MG63 (cell line): Measurements from ENCODE around the gene PRRX2. TPM values are rescaled to one million over a fixed set of nuclear protein-coding genes. Genes with fewer than 3 reads are reported as not detected.

Experiments
- DNase-seq: peaks from one replicate; pipeline ENCODE4 v3.0.0-alpha.2; 2020
- H3K27me3 ChIP-seq: fragments of 250-450 bp; sonication (Bioruptor Pico); 2 replicates; pipeline ENCODE4 v1.5.1; 2020; ENCODE audit warnings: mild to moderate bottlenecking, moderate library complexity
- H3K36me3 ChIP-seq: fragments of 250-450 bp; sonication (Bioruptor Pico); 2 replicates; pipeline ENCODE4 v1.5.1; 2020; ENCODE audit warnings: mild to moderate bottlenecking, moderate library complexity
- H3K4me3 ChIP-seq: fragments of 250-450 bp; sonication (Bioruptor Pico); 2 replicates; pipeline ENCODE4 v1.5.1; 2020; ENCODE audit warnings: mild to moderate bottlenecking, moderate library complexity
- H3K9me3 ChIP-seq: fragments of 250-450 bp; sonication (Bioruptor Pico); 2 replicates; pipeline ENCODE4 v1.5.1; 2020; ENCODE audit warnings: mild to moderate bottlenecking, moderate library complexity
- total RNA-seq: library from RNA; depleted of rRNA; stranded (reverse); fragments of >200 nt; shearing (Covaris generic); gene quantifications from 2 replicates; pipeline ENCODE4 v1.2.3, GENCODE V29; 2014; ENCODE audit warnings: low replicate concordance

Gene PRRX2
- total RNA-seq, 1 experiment from 2014 or later, result 38.4 TPM

GRCh38 chr9:129703667-129704355 lies 38.4 kb downstream of the PRRX2 start:
- H3K9me3 ChIP-seq, result no peaks in the 10 kb centered on the region
- DNase-seq, result no peak
- H3K36me3 ChIP-seq, result no peaks in the 10 kb centered on the region
- H3K27me3 ChIP-seq, result no peaks in the 10 kb centered on the region
- no peak overlapping the region for H3K4me3 ChIP-seq

- no peaks in the 10 kb centered on the region for H3K9me3 ChIP-seq
- H3K27me3 ChIP-seq, result no peaks in the 10 kb centered on the region
- H3K4me3 ChIP-seq, result no peak overlapping the region
- no peak for DNase-seq
- no peaks in the 10 kb centered on the region for H3K36me3 ChIP-seq
Measured at GRCh38 chr9:129704807-129705206, 39.4 kb downstream of the PRRX2 start.

- H3K36me3 ChIP-seq, result no peaks in the 10 kb centered on the region
- DNase-seq, result no peak
- no peaks in the 10 kb centered on the region for H3K9me3 ChIP-seq
- H3K4me3 ChIP-seq, result no peak overlapping the region
- H3K27me3 ChIP-seq, result no peaks in the 10 kb centered on the region
Measured at GRCh38 chr9:129708793-129709192, 43.3 kb downstream of the PRRX2 start.

DNA sequence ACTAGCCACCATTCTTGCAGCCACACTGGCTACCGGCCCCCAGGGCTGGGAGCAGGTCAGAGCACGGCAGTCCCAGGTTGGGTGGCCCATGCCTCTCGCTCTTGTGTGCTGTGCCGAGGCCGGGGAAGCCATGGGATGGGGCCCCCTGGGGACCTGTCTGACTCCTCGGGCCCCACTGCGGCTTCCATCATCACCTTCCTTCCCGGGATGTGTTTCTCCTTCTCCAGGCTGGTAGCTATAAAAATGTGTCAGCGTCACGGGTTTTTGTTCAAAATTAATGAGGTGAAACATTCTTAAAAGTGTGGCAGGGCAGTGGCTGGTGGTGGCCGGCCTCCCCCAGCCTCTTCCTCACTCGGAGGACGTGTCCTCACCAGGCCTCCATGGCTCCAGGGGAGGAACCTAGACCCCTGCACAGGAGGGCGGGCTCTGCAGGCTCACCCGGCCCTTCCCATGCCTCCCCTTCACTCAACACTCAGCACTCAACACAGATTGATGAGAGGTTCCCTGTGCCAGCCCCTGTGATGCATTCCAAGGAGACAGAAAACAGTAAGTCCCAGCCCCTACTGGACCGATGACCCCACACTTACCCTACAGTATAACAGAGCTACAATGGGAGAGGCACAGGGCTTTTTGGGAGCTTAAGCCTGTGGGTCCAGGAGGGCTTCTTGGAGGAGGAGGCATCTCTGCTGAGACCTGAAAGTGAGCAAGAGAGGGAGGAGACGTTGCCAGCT lies 44.2 kb downstream of the PRRX2 start:
- Histone ChIP-seq H3K27me3 (no peaks in the 10 kb centered on the region), H3K36me3 (no peaks in the 10 kb centered on the region), H3K9me3 (no peaks in the 10 kb centered on the region), H3K4me3 (no peak overlapping the region)
- DNase-seq, result no peak

- H3K27me3 ChIP-seq, result no peaks in the 10 kb centered on the region
- no peaks in the 10 kb centered on the region for H3K36me3 ChIP-seq
Measured at GRCh38 chr9:129710169-129710453, 44.7 kb downstream of the PRRX2 start.

GRCh38 chr9:129712634-129713401 lies 47.4 kb downstream of the PRRX2 start:
- Histone ChIP-seq H3K4me3 (no peak overlapping the region), H3K27me3 (no peaks in the 10 kb centered on the region), H3K9me3 (no peaks in the 10 kb centered on the region), H3K36me3 (no peaks in the 10 kb centered on the region)
- peak; percentile 61 for DNase-seq

More at GRCh38 chr9:129710169-129710453, 44.7 kb downstream of the PRRX2 start:
- Histone ChIP-seq H3K4me3 (no peak overlapping the region), H3K9me3 (no peaks in the 10 kb centered on the region)
- no peak for DNase-seq

DNA sequence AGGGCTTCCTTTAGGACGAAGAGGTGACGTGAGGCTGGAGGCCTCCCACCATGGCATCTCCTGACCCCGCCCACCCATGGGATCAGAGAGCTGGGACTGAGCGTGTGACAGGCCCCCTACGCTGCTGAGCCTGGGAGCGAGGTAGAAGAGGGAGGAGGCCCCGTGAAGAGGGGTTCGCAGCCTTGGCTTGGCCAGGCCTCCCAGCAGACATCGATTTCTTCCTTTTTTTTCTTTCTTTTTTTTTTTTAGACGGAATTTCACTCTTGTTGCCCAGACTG lies 47.9 kb downstream of the PRRX2 start:
- Histone ChIP-seq H3K4me3 (no peak overlapping the region), H3K9me3 (no peaks in the 10 kb centered on the region), H3K36me3 (no peaks in the 10 kb centered on the region), H3K27me3 (no peaks in the 10 kb centered on the region)
- DNase-seq, result no peak

DNA sequence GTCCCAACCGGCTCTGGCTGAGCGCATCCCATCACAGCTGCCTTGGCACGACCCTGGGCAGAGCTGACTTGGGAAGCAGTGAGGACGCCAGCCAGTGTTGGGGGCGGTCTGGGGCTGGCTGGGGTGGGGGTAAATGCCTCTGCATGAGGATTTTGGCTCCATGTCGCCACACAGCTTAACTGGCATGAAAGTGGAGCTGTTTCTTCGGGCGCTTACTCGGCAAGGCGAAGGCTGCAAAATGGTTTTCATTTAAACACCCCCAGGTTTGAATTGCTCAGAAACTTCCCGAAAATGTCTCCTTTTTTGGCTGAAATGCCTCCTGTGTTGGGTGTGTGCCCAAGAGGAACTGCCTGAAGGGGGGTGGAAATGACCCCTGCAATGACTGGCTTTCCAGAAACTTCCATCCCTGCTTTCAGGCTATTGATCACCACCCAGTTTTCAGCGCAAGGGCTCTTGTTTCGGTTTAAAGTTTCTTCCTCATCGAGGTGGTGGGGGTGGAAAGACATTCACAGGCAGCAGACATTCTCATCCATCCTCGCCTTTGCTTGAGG lies 49.1 kb downstream of the PRRX2 start:
- peak; percentile 46 for DNase-seq

GRCh38 chr9:129716091-129716490 lies 50.6 kb downstream of the PRRX2 start:
- Histone ChIP-seq H3K36me3 (no peaks in the 10 kb centered on the region; the same call in 1 of the 2 replicates), H3K9me3 (no peaks in the 10 kb centered on the region), H3K27me3 (no peaks in the 10 kb centered on the region), H3K4me3 (no peak overlapping the region)
- DNase-seq, result no peak

More for the DNA sequence above, 49.1 kb downstream of the PRRX2 start:
- H3K27me3 ChIP-seq, result no peaks in the 10 kb centered on the region
- no peaks in the 10 kb centered on the region for H3K36me3 ChIP-seq
- H3K9me3 ChIP-seq, result no peaks in the 10 kb centered on the region
- H3K4me3 ChIP-seq, result no peak overlapping the region

DNA sequence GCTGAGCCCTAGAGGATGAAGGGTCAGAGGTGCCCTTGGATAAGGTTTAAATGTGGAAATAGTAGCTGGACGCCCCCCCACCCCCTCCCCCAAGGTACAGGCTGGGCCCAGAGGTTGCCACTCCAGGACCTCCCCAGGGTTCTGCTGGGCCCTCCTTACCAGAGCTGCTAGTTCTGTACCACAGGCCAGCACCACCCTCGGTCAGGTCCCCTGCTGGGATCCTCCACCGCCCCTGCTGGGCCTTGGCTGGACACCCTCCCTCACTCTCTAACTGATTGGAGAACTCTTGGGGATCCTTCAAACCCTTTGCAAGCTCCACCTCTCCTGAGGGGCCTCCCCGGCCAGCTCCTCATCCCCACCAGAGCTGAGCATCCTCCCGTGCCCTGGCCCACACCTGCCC lies 52.5 kb downstream of the PRRX2 start:
- no peaks in the 10 kb centered on the region; the same call in 1 of the 2 replicates for H3K36me3 ChIP-seq
- H3K4me3 ChIP-seq, result no peak overlapping the region
- no peak for DNase-seq
- no peaks in the 10 kb centered on the region for H3K9me3 ChIP-seq
- H3K27me3 ChIP-seq, result no peaks in the 10 kb centered on the region

- Histone ChIP-seq H3K4me3 (no peak overlapping the region), H3K9me3 (no peaks in the 10 kb centered on the region), H3K36me3 (no peaks in the 10 kb centered on the region; the same call in 1 of the 2 replicates), H3K27me3 (no peaks in the 10 kb centered on the region)
- no peak for DNase-seq
Measured at GRCh38 chr9:129718647-129719046, 53.2 kb downstream of the PRRX2 start.

GRCh38 chr9:129719135-129719534 lies 53.7 kb downstream of the PRRX2 start:
- Histone ChIP-seq H3K27me3 (no peaks in the 10 kb centered on the region), H3K4me3 (no peak overlapping the region), H3K36me3 (no peaks in the 10 kb centered on the region; the same call in 1 of the 2 replicates), H3K9me3 (no peaks in the 10 kb centered on the region)
- DNase-seq, result no peak

DNA sequence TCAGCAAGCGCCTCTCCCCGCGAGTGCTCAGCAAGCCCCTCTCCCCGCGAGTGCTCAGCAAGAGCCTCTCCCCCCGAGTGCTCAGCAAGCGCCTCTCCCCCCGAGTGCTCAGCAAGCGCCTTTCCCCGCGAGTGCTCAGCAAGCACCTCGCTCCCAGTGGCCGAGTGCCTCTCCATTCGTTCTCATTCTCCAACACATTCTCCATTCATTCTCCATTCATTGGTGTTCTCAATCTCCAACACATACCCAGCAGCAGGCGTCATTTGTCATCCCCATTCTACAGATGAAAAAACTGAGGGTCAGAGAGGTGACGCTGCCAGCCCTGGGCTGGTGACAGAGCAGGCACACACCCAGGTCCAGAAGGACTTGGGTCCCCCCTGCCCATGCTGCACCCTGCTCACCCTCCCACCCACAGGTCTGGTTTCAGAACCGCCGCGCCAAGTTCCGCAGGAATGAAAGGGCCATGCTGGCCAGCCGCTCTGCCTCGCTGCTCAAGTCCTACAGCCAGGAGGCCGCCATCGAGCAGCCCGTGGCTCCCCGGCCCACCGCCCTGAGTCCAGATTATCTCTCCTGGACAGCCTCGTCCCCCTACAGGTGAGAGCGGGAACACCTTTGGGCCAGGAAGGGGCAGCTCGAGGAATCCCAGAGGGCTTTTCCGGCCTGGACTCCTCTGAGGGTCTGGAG lies 54.9 kb downstream of the PRRX2 start:
- Histone ChIP-seq H3K4me3 (no peak overlapping the region), H3K27me3 (no peaks in the 10 kb centered on the region), H3K9me3 (no peaks in the 10 kb centered on the region), H3K36me3 (no peaks in the 10 kb centered on the region; the same call in 1 of the 2 replicates)
- DNase-seq, result no peak

DNA sequence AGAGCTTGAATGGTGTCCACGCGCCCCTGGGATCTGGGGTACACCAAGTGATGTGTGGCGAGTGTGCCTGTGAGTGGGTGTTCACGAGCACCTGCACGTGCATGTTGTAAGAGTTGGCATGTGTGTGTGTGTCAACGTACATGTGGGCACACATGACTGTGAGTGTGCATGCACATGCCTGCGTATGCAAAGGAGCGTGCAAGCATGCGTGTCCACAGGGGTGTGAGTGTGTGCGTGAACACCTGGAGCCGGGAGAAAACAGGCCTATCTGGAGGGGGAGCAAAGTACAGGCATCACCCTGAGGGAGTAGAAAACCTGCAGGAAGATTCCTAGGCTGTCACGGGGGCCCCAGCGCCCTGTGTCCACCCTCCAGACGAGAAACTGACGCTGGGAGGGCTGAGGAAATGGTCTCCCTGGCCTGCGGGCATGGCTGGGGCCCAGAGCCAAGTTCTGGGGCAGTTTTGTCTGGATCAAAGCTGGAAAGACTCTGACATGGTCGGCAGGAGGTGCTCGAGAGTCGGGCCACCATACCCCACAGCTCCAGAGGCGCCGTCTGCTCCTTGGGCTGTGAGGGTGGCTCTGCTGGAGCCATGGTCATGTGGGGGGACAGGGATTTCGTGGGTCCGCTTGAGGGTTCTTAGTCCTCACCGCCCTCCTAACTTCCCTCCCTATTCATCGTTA lies 55.6 kb downstream of the PRRX2 start:
- Histone ChIP-seq H3K36me3 (no peaks in the 10 kb centered on the region; the same call in 1 of the 2 replicates), H3K9me3 (no peaks in the 10 kb centered on the region), H3K4me3 (no peak overlapping the region), H3K27me3 (no peaks in the 10 kb centered on the region)
- no peak for DNase-seq

GRCh38 chr9:129722913-129723312 lies 57.5 kb downstream of the PRRX2 start:
- no peak for DNase-seq
- H3K27me3 ChIP-seq, result no peaks in the 10 kb centered on the region
- no peak overlapping the region for H3K4me3 ChIP-seq
- no peaks in the 10 kb centered on the region; the same call in 1 of the 2 replicates for H3K36me3 ChIP-seq
- no peaks in the 10 kb centered on the region for H3K9me3 ChIP-seq

DNA sequence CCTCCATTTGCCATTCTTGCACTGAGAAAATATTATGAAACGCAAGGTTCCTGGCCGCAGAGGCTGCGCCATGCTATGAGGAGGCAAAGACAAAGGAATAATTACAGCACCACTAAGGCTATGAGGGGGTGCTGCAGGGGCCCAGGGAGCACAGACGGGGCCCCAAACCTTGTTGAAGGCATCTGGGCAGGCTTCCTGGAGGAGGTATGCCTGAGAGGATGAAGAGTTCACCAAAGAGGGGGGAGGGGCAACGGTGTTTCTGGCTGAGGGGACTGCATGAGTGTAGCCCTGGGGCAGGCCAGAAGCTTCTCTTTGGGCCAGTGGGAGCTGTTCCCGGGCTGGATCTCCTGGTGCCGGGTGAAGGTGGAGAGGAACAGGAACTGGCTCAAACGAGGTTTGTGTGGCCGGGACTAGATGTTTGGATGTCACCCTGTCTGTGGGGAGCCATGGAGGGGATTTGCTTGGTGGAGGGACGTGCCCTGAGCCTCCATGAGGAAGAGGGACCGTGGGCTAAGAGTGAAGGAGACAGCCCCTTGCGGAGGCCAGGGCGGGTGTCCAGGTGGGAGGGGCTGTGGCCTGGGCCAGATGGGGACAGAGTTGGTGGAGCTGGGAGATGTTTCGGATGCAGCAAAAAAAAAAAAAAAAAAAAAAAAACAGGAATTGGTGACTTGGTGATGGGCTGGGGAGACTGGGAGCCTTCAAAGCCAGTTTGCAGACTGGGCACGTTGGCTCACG lies 59.2 kb downstream of the PRRX2 start:
- H3K4me3 ChIP-seq, result no peak overlapping the region
- no peaks in the 10 kb centered on the region for H3K9me3 ChIP-seq
- no peaks in the 10 kb centered on the region; the same call in 1 of the 2 replicates for H3K36me3 ChIP-seq
- no peak for DNase-seq
- no peaks in the 10 kb centered on the region for H3K27me3 ChIP-seq
